GM12891 (cell line): Measurements from ENCODE around the gene SPATC1L.

Source experiments
- PAX5 ChIP-seq: IDR thresholded peaks from 2 replicates; pipeline ENCODE4 v1.6.1; 2011; ENCODE audit warnings: low read length, moderate library complexity, mild to moderate bottlenecking; ENCODE audit not compliant: insufficient read depth, severe bottlenecking
- POLR2AphosphoS5 ChIP-seq: IDR thresholded peaks from 2 replicates; pipeline ENCODE4 v1.6.1; 2011; ENCODE audit warnings: low read depth, low read length, control low read depth

GRCh38 chr21:46193829-46194373 is 9.6 kb upstream of the SPATC1L start:
- TF ChIP-seq POLR2AphosphoS5 (no peak), PAX5 (no peak)
